Liver (tissue), 9 donors: ENCODE measurements around the gene CFDP1. TPM values are rescaled to one million over a fixed set of nuclear protein-coding genes. Genes with fewer than 3 reads are reported as not detected.

Experiments
- DNase-seq: peaks from one replicate; pipeline ENCODE4 v3.0.0-alpha.2; 2017; ENCODE audit warnings: low spot score
- H3K27ac ChIP-seq, 2 donors: one replicate each; pipeline ENCODE4 v1.7.0; 2013; ENCODE audit warnings: inconsistent platforms in 2 of 2, low read length in 2 of 2, control low read depth in 1 of 2, low read depth in 1 of 2, mild to moderate bottlenecking in 1 of 2
- H3K27me3 ChIP-seq, 4 donors: one replicate each; pipeline versions ENCODE4 v1.6.1 to v1.7.0; 2013; ENCODE audit warnings: low read length in 3 of 4, inconsistent platforms in 1 of 4, mild to moderate bottlenecking in 1 of 4, moderate library complexity in 1 of 4; ENCODE audit not compliant: control insufficient read depth in 4 of 4, insufficient read depth in 4 of 4
- H3K36me3 ChIP-seq, 4 donors: one replicate each; pipeline versions ENCODE4 v1.6.1 to v1.7.0; 2013; ENCODE audit warnings: low read length in 3 of 4, mild to moderate bottlenecking in 3 of 4, low read depth in 1 of 4, moderate library complexity in 1 of 4; ENCODE audit not compliant: control insufficient read depth in 4 of 4, insufficient read depth in 3 of 4
- H3K4me1 ChIP-seq, 4 donors: one replicate each; pipeline versions ENCODE4 v1.6.1 to v1.7.0; 2013; ENCODE audit warnings: low read length in 3 of 4, mild to moderate bottlenecking in 3 of 4, moderate library complexity in 1 of 4; ENCODE audit not compliant: control insufficient read depth in 4 of 4, insufficient read depth in 4 of 4
- H3K4me3 ChIP-seq, 3 donors: one replicate each; pipeline versions ENCODE4 v1.6.1 to v1.7.0; 2013; ENCODE audit warnings: low read length in 3 of 3, control low read depth in 1 of 3, low read depth in 1 of 3, mild to moderate bottlenecking in 1 of 3
- H3K9ac ChIP-seq, 2 donors: one replicate each; pipeline ENCODE4 v1.7.0; 2013; ENCODE audit warnings: low read length in 2 of 2, mild to moderate bottlenecking in 2 of 2, moderate library complexity in 2 of 2, control low read depth in 1 of 2, low read depth in 1 of 2
- H3K9me3 ChIP-seq, 4 donors: one replicate each; pipeline versions ENCODE4 v1.6.1 to v1.7.0; 2013; ENCODE audit warnings: low read length in 3 of 4; ENCODE audit not compliant: control insufficient read depth in 4 of 4
- ATF3 ChIP-seq: IDR thresholded peaks from 2 replicates; pipeline ENCODE4 v1.6.1; 2016; ENCODE audit warnings: antibody characterized with exemption
- CTCF ChIP-seq: fragments of 150-350 bp; IDR thresholded peaks from 2 replicates; pipeline ENCODE4 v1.5.1; 2017; ENCODE audit warnings: improper control_type of control experiment, low read depth, low read length; ENCODE audit not compliant: missing input control
- EGR1 ChIP-seq, 2 donors: IDR thresholded peaks; 2 replicates each; pipeline ENCODE4 v1.6.1; 2016 to 2018; ENCODE audit warnings: antibody characterized with exemption in 2 of 2, low read depth in 2 of 2
- FOXA1 ChIP-seq: IDR thresholded peaks from 2 replicates; pipeline ENCODE4 v1.6.1; 2016; ENCODE audit warnings: antibody characterized with exemption
- FOXA2 ChIP-seq: IDR thresholded peaks from 2 replicates; pipeline ENCODE4 v1.6.1; 2016; ENCODE audit warnings: antibody characterized with exemption
- GABPA ChIP-seq, 2 donors: IDR thresholded peaks in 1 of 2; conservative IDR thresholded peaks in 1 of 2; 2 replicates each; pipeline ENCODE4 v1.6.1; 2016; ENCODE audit warnings: antibody characterized with exemption in 2 of 2, mild to moderate bottlenecking in 1 of 2, moderate library complexity in 1 of 2
- HNF4A ChIP-seq, 2 donors: conservative IDR thresholded peaks; 2 replicates each; pipeline ENCODE4 v1.6.1; 2016; ENCODE audit warnings: antibody characterized with exemption in 2 of 2, mild to moderate bottlenecking in 2 of 2
- HNF4G ChIP-seq: IDR thresholded peaks from 2 replicates; pipeline ENCODE4 v1.6.1; 2016; ENCODE audit warnings: antibody characterized with exemption
- MAX ChIP-seq: IDR thresholded peaks from 2 replicates; pipeline ENCODE4 v1.6.1; 2016; ENCODE audit warnings: antibody characterized with exemption
- NR2F2 ChIP-seq: IDR thresholded peaks from 2 replicates; pipeline ENCODE4 v1.6.1; 2016; ENCODE audit warnings: antibody characterized with exemption
- RAD21 ChIP-seq, 2 donors: IDR thresholded peaks; 2 replicates each; pipeline ENCODE4 v1.6.1; 2016; ENCODE audit warnings: antibody characterized with exemption in 2 of 2, mild to moderate bottlenecking in 2 of 2
- REST ChIP-seq: IDR thresholded peaks from 2 replicates; pipeline ENCODE4 v1.6.1; 2016; ENCODE audit warnings: antibody characterized with exemption, mild to moderate bottlenecking
- RXRA ChIP-seq, 2 donors: IDR thresholded peaks; 2 replicates each; pipeline ENCODE4 v1.6.1; 2017 to 2018; ENCODE audit warnings: antibody characterized with exemption in 2 of 2, mild to moderate bottlenecking in 1 of 2
- SP1 ChIP-seq: IDR thresholded peaks from 2 replicates; pipeline ENCODE4 v1.6.1; 2018; ENCODE audit warnings: antibody characterized with exemption, mild to moderate bottlenecking
- TAF1 ChIP-seq: conservative IDR thresholded peaks from 2 replicates; pipeline ENCODE4 v1.6.1; 2016; ENCODE audit warnings: antibody characterized with exemption, mild to moderate bottlenecking
- ZBTB33 ChIP-seq: IDR thresholded peaks from 2 replicates; pipeline ENCODE4 v1.6.1; 2016; ENCODE audit warnings: antibody characterized with exemption
- WGBS: extraction: QIAGEN DNeasy Blood & Tissue Kit; methylation state at CpG from one replicate; pipeline ENCODE4 v1.1.7; 2013; 5-methylcytosine and 5-hydroxymethylcytosine counted together
- polyA plus RNA-seq, 2 donors: library from polyadenylated mRNA; stranded (reverse) in 1 of 2; unstranded in 1 of 2; fragments of 200-250 nt in 1 of 2; fragments of >200 nt in 1 of 2; fragmentation: Nextera tagmentation in 1 of 2; extraction: Ambion mirVana in 1 of 2; gene quantifications; one replicate each; pipeline versions ENCODE4 v1.2.1 to v1.2.3, GENCODE V29; 2013 to 2015
- total RNA-seq, 2 donors: library from RNA; depleted of rRNA; stranded (reverse); fragments of >200 nt; gene quantifications; one replicate each; pipeline ENCODE4 v1.2.3, GENCODE V29; 2014
- donor health status: healthy.
- donor health status: healthy.
- donor health status: healthy.
- donor health status: healthy.
- donor health status: healthy.

Gene CFDP1
- total and polyA plus RNA-seq, 4 donors: 20.5 to 49.2 (median 33.9) TPM

GRCh38 chr16:75260851-75261589 lies 172.3 kb downstream of the CFDP1 start:
- no peaks in the 10 kb centered on the region for H3K9me3 ChIP-seq
- no peak for DNase-seq
- no peak overlapping the region for H3K27ac ChIP-seq
- no peak overlapping the region for H3K4me3 ChIP-seq
- H3K9ac ChIP-seq: no peak overlapping the region
- H3K27me3 ChIP-seq: no peaks in the 10 kb centered on the region
- no peaks in the 10 kb centered on the region for H3K36me3 ChIP-seq
- TF ChIP-seq NR2F2: no peak
- no peak for TF ChIP-seq EGR1 (IDR thresholded peaks at IDR 0.05; ENCODE audit: low read depth in 2 of 2)
- peaks cover 31 to 54% (median 42%) of the 10 kb centered on the region in 4 donors for H3K4me1 ChIP-seq
- 92% methylated on average over 10 of the region's 10 CpGs for WGBS

GRCh38 chr16:75258807-75259141 lies 174.5 kb downstream of the CFDP1 start:
- Histone ChIP-seq H3K4me1 (peaks cover 27 to 59% (median 36%) of the 10 kb centered on the region in 4 donors), H3K27me3 (no peaks in the 10 kb centered on the region), H3K9ac (no peak overlapping the region), H3K27ac (no peak overlapping the region), H3K36me3 (no peaks in the 10 kb centered on the region), H3K4me3 (no peak overlapping the region), H3K9me3 (no peaks in the 10 kb centered on the region)
- 91% methylated on average over 6 of the region's 6 CpGs for WGBS
- TF ChIP-seq FOXA1 (no peak), HNF4A (conservative IDR thresholded peaks at IDR 0.05) (no peak), HNF4G (no peak), SP1 (no peak), CTCF (no peak), ZBTB33 (no peak), RAD21 (IDR thresholded peaks at IDR 0.05) (no peak), FOXA2 (no peak), NR2F2 (no peak), REST (no peak), TAF1 (no peak), ATF3 (no peak), GABPA (IDR thresholded peaks at IDR 0.05 in 1 of 2, conservative IDR thresholded peaks at IDR 0.05 in 1 of 2) (no peak), RXRA (IDR thresholded peaks at IDR 0.05) (no peak), MAX (no peak), EGR1 (IDR thresholded peaks at IDR 0.05; ENCODE audit: low read depth in 2 of 2) (no peak)
- DNase-seq: no peak
